ENCODE results near the gene KNCN. TPM values are rescaled to one million over a fixed set of nuclear protein-coding genes. Genes with fewer than 3 reads are reported as not detected.

The KNCN gene
- total and polyA plus RNA-seq, 8 donors: not detected

DNA sequence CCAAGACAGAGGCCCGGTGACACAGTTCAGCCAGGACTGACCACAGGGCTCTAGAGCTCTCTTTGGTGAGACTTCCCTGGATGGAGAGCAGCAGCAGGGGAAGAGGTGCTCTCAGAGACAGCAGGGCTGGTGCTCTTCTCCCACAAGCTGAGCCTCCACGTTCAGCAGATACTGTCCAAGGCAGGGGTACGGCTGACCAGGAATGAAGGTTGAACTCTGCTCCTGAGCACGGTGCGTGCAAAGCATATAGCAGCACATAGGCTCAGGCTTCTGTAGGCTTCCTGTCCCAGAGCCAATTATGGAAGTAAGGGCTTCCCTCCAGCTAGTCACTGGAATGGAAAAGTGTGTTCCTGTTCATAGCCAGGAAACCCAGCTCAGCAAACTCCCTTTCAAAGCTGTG is 37.9 kb downstream of the KNCN start:
- no peak for FAIRE-seq
- Histone ChIP-seq H3K4me1 (no peaks in the 10 kb centered on the region), H3K27me3 (no peaks in the 10 kb centered on the region), H3K36me3 (no peaks in the 10 kb centered on the region), H3K4me3 (no peak overlapping the region), H3K27ac (no peak overlapping the region), H3K9me3 (no peaks in the 10 kb centered on the region)
- peak in 1 of 6 donors; percentile 22 for DNase-seq
- TF ChIP-seq CTCF (IDR thresholded peaks at IDR 0.05): no peak
- 77 to 80% methylated on average over 5 of the region's 5 CpGs for WGBS, 2 donors
- no peak for ATAC-seq
- intact Hi-C loops (cut with DNase I): no loop called here

- H3K27me3 ChIP-seq: no peaks in the 10 kb centered on the region
- 82% methylated on average over 6 of the region's 6 CpGs for WGBS, 2 donors
- intact Hi-C loops (cut with DNase I): no loop called here
- ATAC-seq (no peak), DNase-seq (peak in 1 of 6 donors; percentile 8), FAIRE-seq (no peak)
- H3K4me1 ChIP-seq: no peaks in the 10 kb centered on the region
- H3K9me3 ChIP-seq: no peaks in the 10 kb centered on the region
- H3K4me3 ChIP-seq: no peak overlapping the region
- H3K36me3 ChIP-seq: no peaks in the 10 kb centered on the region
- TF ChIP-seq CTCF (IDR thresholded peaks at IDR 0.05): no peak
- no peak overlapping the region for H3K27ac ChIP-seq
These were observed 38.7 kb downstream of the KNCN start for GRCh38 chr1:46512792-46513190.

DNA sequence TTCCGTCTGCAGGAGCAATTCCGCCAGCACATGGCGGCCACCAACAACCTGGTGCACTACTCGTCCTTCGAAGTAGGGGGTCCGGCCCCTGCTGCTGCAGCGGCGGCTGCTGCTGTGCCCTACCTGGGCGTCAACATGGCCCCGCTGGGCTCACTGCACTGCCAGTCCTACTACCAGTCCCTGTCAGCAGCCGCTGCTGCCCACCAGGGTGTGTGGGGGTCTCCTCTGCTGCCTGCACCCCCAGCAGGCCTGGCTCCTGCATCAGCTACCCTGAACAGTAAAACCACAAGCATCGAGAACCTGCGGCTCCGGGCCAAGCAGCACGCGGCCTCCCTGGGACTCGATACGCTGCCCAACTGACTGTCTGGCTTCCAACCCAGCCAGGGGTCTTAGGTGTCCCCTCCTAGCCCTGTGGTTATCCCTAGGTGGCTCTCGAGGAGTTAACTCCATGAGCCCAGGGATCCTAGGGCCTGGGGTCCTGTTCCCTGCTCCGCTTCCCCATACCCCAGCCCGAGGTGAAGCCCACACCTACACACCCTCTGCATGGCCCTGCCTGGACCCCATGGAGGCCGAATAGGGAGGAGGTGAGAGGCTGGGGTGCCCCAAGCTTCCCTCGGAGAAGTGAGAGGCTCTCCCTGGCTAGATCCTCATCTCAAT is 39.2 kb downstream of the KNCN start:
- TF ChIP-seq CTCF (IDR thresholded peaks at IDR 0.05): no peak
- H3K27ac ChIP-seq: no peak overlapping the region
- WGBS, 2 donors: 77 to 80% methylated on average over 23 of the region's 23 CpGs
- FAIRE-seq: no peak
- no peak overlapping the region for H3K4me3 ChIP-seq
- ATAC-seq: no peak
- DNase-seq: peak in 1 of 6 donors; percentile 51
- H3K9me3 ChIP-seq: no peaks in the 10 kb centered on the region
- intact Hi-C loops (cut with DNase I): no loop called here
- H3K4me1 ChIP-seq: no peaks in the 10 kb centered on the region
- no peaks in the 10 kb centered on the region for H3K36me3 ChIP-seq
- H3K27me3 ChIP-seq: no peaks in the 10 kb centered on the region

DNA sequence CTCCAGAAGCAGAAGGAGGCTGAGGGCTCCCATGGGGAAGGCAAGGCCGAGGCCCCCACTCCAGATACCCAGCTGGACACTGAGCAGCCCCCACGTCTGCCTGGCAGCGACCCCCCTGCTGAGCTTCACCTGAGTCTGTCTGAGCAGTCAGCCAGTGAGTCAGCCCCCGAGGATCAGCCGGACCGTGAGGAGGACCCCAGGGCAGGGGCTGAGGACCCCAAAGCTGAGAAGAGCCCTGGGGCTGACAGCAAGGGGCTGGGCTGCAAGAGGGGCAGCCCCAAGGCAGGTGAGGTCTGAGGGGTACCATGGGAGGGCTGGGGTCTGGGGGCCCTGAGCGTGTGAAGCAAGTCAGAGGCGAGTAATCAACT is 40.5 kb downstream of the KNCN start:
- Histone ChIP-seq H3K4me1 (no peaks in the 10 kb centered on the region), H3K36me3 (no peaks in the 10 kb centered on the region), H3K27me3 (no peaks in the 10 kb centered on the region), H3K9me3 (no peaks in the 10 kb centered on the region), H3K27ac (no peak overlapping the region), H3K4me3 (no peak overlapping the region)
- 68 to 70% methylated on average over 8 of the region's 8 CpGs for WGBS, 2 donors
- DNase-seq (peak in 1 of 6 donors; percentile 50), ATAC-seq (no peak), FAIRE-seq (no peak)
- TF ChIP-seq CTCF (IDR thresholded peaks at IDR 0.05): no peak
- intact Hi-C loops (cut with DNase I): no loop called here

DNA sequence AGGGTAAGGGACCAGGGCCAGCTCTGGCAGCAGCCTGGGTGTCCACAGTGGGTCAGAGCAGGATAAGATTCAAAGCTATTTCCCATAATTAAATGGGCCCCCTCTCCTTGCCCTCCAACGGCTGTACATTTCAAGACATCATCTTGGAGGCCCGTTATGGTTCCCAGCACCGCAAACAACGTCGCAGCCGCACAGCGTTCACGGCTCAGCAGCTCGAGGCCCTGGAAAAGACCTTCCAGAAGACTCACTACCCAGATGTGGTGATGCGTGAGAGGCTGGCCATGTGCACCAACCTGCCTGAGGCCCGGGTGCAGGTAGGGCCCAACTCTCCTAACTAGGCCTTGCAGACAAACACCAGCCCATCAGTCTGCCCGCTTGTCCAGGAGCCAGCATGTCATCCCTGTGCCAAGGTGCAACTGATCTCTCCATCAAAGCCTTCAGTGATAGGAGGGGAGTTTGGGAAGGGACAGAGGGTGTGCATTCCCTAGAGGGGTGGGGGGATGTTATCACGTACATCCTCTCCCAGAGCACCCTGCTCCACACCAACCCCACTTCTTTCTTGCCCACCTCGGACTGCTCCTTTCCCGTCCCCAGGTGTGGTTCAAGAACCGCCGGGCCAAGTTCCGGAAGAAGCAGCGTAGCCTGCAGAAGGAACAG is 41.0 kb downstream of the KNCN start:
- no peaks in the 10 kb centered on the region for H3K36me3 ChIP-seq
- H3K27me3 ChIP-seq: no peaks in the 10 kb centered on the region
- H3K27ac ChIP-seq: no peak overlapping the region
- no peaks in the 10 kb centered on the region for H3K4me1 ChIP-seq
- intact Hi-C loops (cut with DNase I): no loop called here
- peak in 1 of 6 donors; percentile 23 for DNase-seq
- H3K9me3 ChIP-seq: no peaks in the 10 kb centered on the region
- no peak overlapping the region for H3K4me3 ChIP-seq
- TF ChIP-seq CTCF (IDR thresholded peaks at IDR 0.05): no peak
- no peak for FAIRE-seq
- no peak for ATAC-seq
- 90 to 92% methylated on average over 19 of the region's 19 CpGs for WGBS, 2 donors

All from pancreas (tissue), 10 donors.